GM12875 (cell line): Measurements from ENCODE around the gene LIN7B.

Source experiments
- H3K4me3 ChIP-seq: one replicate; pipeline ENCODE4 v1.5.1; 2011; ENCODE audit warnings: low read depth, low read length, control low read depth
- CTCF ChIP-seq: IDR thresholded peaks from 2 replicates; pipeline ENCODE4 v1.5.1; 2011; ENCODE audit warnings: low read depth, mild to moderate bottlenecking, control low read depth, inconsistent platforms, low read length, moderate library complexity, borderline replicate concordance; ENCODE audit not compliant: insufficient read depth

LIN7B gene

DNA sequence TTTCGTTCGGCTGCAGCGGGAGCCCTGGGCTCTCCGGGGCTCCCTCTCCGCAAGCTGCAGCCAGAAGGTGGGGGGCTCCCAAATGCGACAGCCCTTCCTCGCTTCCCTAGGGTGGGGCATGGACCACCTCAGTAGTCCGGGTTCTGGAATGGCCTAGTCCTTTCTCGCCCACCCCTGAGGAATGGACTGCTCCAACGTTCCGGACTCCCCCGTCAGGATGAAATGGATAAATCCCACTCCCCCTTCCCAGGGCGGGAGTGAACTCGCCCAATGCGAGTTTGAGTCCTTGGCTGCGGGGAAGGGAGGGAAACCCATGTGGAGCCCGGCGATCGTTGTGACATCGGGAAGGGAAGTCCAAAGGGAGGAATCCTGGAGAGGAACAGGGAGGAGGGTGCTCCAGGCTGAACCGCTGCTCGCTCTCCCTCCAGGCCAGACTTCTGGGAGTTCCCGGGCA, 35.5 kb downstream of the LIN7B start:
- no peak for TF ChIP-seq CTCF
- peak overlapping the region; percentile 26 for H3K4me3 ChIP-seq

GRCh38 chr19:49150106-49150943, 36.2 kb downstream of the LIN7B start:
- no peak for TF ChIP-seq CTCF
- H3K4me3 ChIP-seq, result peak overlapping the region; percentile 26

- no peak overlapping the region for H3K4me3 ChIP-seq
- TF ChIP-seq CTCF, result no peak
Measured at GRCh38 chr19:49150944-49151243, 36.7 kb downstream of the LIN7B start.

GRCh38 chr19:49151267-49152118, 37.3 kb downstream of the LIN7B start:
- no peak overlapping the region for H3K4me3 ChIP-seq
- no peak for TF ChIP-seq CTCF

- TF ChIP-seq CTCF, result no peak
- H3K4me3 ChIP-seq, result no peak overlapping the region
Measured at GRCh38 chr19:49152119-49152550, 38.0 kb downstream of the LIN7B start.

DNA sequence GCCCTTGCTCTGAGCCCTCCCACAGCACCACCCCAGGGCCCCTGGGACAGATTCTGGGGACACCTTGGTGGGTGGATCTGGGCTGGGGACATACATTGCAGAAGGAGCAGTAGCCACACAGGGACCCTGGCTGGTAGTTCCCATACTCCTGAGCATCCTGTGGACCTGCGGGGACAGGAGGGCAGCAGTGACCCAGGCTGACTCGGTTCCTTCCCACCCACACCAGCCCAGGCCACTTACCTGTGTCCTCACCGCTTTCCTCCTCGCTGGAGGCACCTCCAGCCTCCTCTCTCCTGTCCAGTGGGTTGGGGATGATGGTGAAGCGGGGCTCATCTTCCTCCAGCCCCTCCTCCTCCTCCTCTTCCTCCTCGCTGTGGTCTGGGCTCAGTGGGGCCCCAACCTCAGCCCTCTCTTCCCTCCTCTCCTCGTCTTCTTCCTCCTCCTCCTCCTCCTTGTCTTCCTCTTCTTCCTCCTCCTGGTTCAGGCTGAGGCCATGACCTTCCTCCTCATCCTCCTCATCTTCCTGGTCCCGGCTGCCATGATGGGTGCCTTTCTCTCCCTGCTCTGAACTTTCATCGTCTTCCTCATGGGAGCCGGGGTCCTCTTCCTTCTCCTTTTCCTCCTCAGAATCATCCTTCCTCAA, 39.1 kb downstream of the LIN7B start:
- no peak for TF ChIP-seq CTCF
- no peak overlapping the region for H3K4me3 ChIP-seq

GRCh38 chr19:49154279-49154678, 40.1 kb downstream of the LIN7B start:
- TF ChIP-seq CTCF, result no peak
- no peak overlapping the region for H3K4me3 ChIP-seq
